Lower leg skin (tissue), 3 donors: Measurements from ENCODE around the gene CNTNAP5.

ENCODE experiments used
- CTCF ChIP-seq, 3 donors: fragments of 450-650 bp; IDR thresholded peaks; one replicate each; pipeline ENCODE4 v1.5.1; 2016; ENCODE audit warnings: antibody characterized with exemption in 3 of 3, mild to moderate bottlenecking in 3 of 3, moderate library complexity in 2 of 3
- POLR2A ChIP-seq, 2 donors: fragments of 450-650 bp; IDR thresholded peaks; one replicate each; pipeline ENCODE4 v1.6.1; 2016 to 2017; ENCODE audit warnings: antibody characterized with exemption in 2 of 2, mild to moderate bottlenecking in 1 of 2, moderate library complexity in 1 of 2

- TF ChIP-seq POLR2A (IDR thresholded peaks at IDR 0.05) = no peak
- TF ChIP-seq CTCF (IDR thresholded peaks at IDR 0.05) = no peak
These were observed 66.6 kb downstream of the CNTNAP5 start for GRCh38 chr2:124091721-124092120.
